Amniotic epithelial cell (primary cell): ENCODE data around the gene TMEM225B.
"Not testable (repeated sequence)": the region's sequence is repeated elsewhere in the genome, so short reads cannot be mapped to it uniquely, and the experiment has no call there.

Source experiments
- DNase-seq: peaks from one replicate; pipeline ENCODE4 v3.0.0-alpha.2; 2010; ENCODE audit warnings: low read depth

The TMEM225B gene

DNA sequence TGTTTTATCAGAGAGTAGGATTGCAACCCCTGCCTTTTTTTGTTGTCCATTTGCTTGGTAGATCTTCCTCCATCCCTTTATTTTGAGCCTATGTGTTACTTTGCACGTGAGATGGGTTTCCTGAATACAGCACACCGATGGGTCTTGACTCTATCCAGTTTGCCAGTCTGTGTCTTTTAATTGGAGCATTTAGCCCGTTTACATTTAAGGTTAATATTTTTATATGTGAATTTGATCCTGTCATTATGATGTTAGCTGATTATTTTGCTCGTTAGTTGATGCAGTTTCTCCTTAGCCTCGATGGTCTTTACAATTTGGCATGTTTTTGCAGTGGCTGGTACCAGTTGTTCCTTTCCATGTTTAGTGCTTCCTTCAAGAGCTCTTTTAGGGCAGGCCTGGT, 59.8 kb downstream of the TMEM225B start:
- not testable (repeated sequence) for DNase-seq
